H9 (cell line): Measurements from ENCODE around the gene MOBP. TPM values are rescaled to one million over a fixed set of nuclear protein-coding genes. Genes with fewer than 3 reads are reported as not detected.

Source experiments
- DNase-seq: peaks from one replicate; pipeline ENCODE4 v3.0.0-alpha.2; 2017
- H2AFZ ChIP-seq: one replicate; pipeline ENCODE4 v1.6.1; 2013; ENCODE audit warnings: mild to moderate bottlenecking, low read length, control low read depth, moderate library complexity
- H2AK5ac ChIP-seq: 2 replicates; pipeline ENCODE4 v1.6.1; 2013; ENCODE audit warnings: low read length, control low read depth, mixed read lengths; ENCODE audit not compliant: insufficient read length
- H2BK120ac ChIP-seq: one replicate; pipeline ENCODE4 v1.6.1; 2013; ENCODE audit warnings: low read depth, mild to moderate bottlenecking, low read length, control low read depth, inconsistent platforms; ENCODE audit not compliant: poor library complexity, severe bottlenecking
- H2BK12ac ChIP-seq: 2 replicates; pipeline ENCODE4 v1.6.1; 2013; ENCODE audit warnings: low read length, control low read depth, mixed read lengths, low read depth; ENCODE audit not compliant: insufficient read length
- H2BK15ac ChIP-seq: 2 replicates; pipeline ENCODE4 v1.6.1; 2013; ENCODE audit warnings: low read depth, low read length, control low read depth
- H2BK20ac ChIP-seq: one replicate; pipeline ENCODE4 v1.6.1; 2013; ENCODE audit warnings: low read depth, mild to moderate bottlenecking, low read length, control low read depth, inconsistent platforms; ENCODE audit not compliant: poor library complexity, severe bottlenecking
- H2BK5ac ChIP-seq: 2 replicates; pipeline ENCODE4 v1.6.1; 2013; ENCODE audit warnings: low read length, control low read depth, mixed read lengths; ENCODE audit not compliant: insufficient read length
- H3K14ac ChIP-seq: 2 replicates; pipeline ENCODE4 v1.6.1; 2013; ENCODE audit warnings: low read length, control low read depth; ENCODE audit not compliant: insufficient read depth
- H3K18ac ChIP-seq: 2 replicates; pipeline ENCODE4 v1.6.1; 2013; ENCODE audit warnings: low read depth, mild to moderate bottlenecking, mixed read lengths, low read length, control low read depth; ENCODE audit not compliant: insufficient read length
- H3K23ac ChIP-seq: 2 replicates; pipeline ENCODE4 v1.6.1; 2013; ENCODE audit warnings: low read length, control low read depth, mixed read lengths, low read depth; ENCODE audit not compliant: insufficient read length
- H3K23me2 ChIP-seq: 2 replicates; pipeline ENCODE4 v1.6.1; 2013; ENCODE audit warnings: low read depth, mild to moderate bottlenecking, mixed read lengths, low read length, control low read depth; ENCODE audit not compliant: insufficient read length, poor library complexity, severe bottlenecking
- H3K27ac ChIP-seq: 2 replicates; pipeline ENCODE4 v1.5.1; 2013; ENCODE audit warnings: low read length, control low read depth, mixed read lengths, low read depth; ENCODE audit not compliant: insufficient read length
- H3K27me3 ChIP-seq: 2 replicates; pipeline ENCODE4 v1.6.1; 2013; ENCODE audit warnings: low read length, control low read depth, inconsistent platforms; ENCODE audit not compliant: insufficient read depth
- H3K4ac ChIP-seq: 2 replicates; pipeline ENCODE4 v1.6.1; 2013; ENCODE audit warnings: low read depth, mild to moderate bottlenecking, control low read depth, inconsistent platforms, low read length, moderate library complexity
- H3K4me1 ChIP-seq: 2 replicates; pipeline ENCODE4 v1.6.1; 2013; ENCODE audit warnings: low read length, control low read depth, inconsistent platforms; ENCODE audit not compliant: insufficient read depth
- H3K4me2 ChIP-seq: 2 replicates; pipeline ENCODE4 v1.6.1; 2013; ENCODE audit warnings: low read length, control low read depth, mixed read lengths; ENCODE audit not compliant: insufficient read length, insufficient read depth
- H3K56ac ChIP-seq: 2 replicates; pipeline ENCODE4 v1.6.1; 2013; ENCODE audit warnings: low read depth, mild to moderate bottlenecking, mixed read lengths, low read length, control low read depth; ENCODE audit not compliant: insufficient read length
- H3K79me1 ChIP-seq: 2 replicates; pipeline ENCODE4 v1.6.1; 2013; ENCODE audit warnings: low read depth, mild to moderate bottlenecking, moderate library complexity, low read length, control low read depth, inconsistent platforms; ENCODE audit not compliant: insufficient read depth, poor library complexity, severe bottlenecking
- H3K79me2 ChIP-seq: 2 replicates; pipeline ENCODE4 v1.6.1; 2013; ENCODE audit warnings: low read length, control low read depth, inconsistent platforms; ENCODE audit not compliant: insufficient read depth
- H3K9ac ChIP-seq: 2 replicates; pipeline ENCODE4 v1.6.1; 2013; ENCODE audit warnings: low read length, control low read depth, mixed read lengths; ENCODE audit not compliant: insufficient read length; ENCODE audit errors: extremely low read depth
- H3K9me3 ChIP-seq: one replicate; pipeline ENCODE4 v1.6.1; 2013; ENCODE audit warnings: low read depth, low read length, inconsistent platforms; ENCODE audit not compliant: control insufficient read depth
- H3T11ph ChIP-seq: one replicate; pipeline ENCODE4 v1.6.1; 2013; ENCODE audit warnings: mild to moderate bottlenecking, low read length, control low read depth, inconsistent platforms
- H4K20me1 ChIP-seq: one replicate; pipeline ENCODE4 v1.6.1; 2013; ENCODE audit not compliant: control insufficient read depth, insufficient read length, insufficient read depth
- H4K5ac ChIP-seq: 2 replicates; pipeline ENCODE4 v1.6.1; 2013; ENCODE audit warnings: low read depth, mild to moderate bottlenecking, mixed read lengths, low read length, control low read depth; ENCODE audit not compliant: insufficient read length
- H4K8ac ChIP-seq: replicated peaks from 2 replicates; pipeline ENCODE4 v1.6.1; 2013; ENCODE audit warnings: low read length, control low read depth, mixed read lengths, low read depth; ENCODE audit not compliant: insufficient read length
- H4K91ac ChIP-seq: 2 replicates; pipeline ENCODE4 v1.6.1; 2013; ENCODE audit warnings: low read depth, mild to moderate bottlenecking, moderate library complexity, mixed read lengths, low read length, control low read depth; ENCODE audit not compliant: insufficient read length
- H3K27ac Mint-ChIP-seq, 3 experiments: 2 replicates in 2 of 3; 3 replicates in 1 of 3; pipeline ENCODE4 v1.8.0; 2020 to 2021; ENCODE audit warnings: mixed read lengths in 3 of 3, mild to moderate bottlenecking in 1 of 3, moderate library complexity in 1 of 3
- H3K27me3 Mint-ChIP-seq: 2 replicates; pipeline ENCODE4 v1.8.0; 2021; ENCODE audit warnings: low read depth, mild to moderate bottlenecking, moderate library complexity, mixed read lengths
- H3K36me3 Mint-ChIP-seq, 3 experiments: 2 replicates in 2 of 3; 3 replicates in 1 of 3; pipeline ENCODE4 v1.8.0; 2020 to 2021; ENCODE audit warnings: low read depth in 3 of 3, mixed read lengths in 3 of 3; ENCODE audit not compliant: insufficient read depth in 1 of 3
- H3K4me1 Mint-ChIP-seq, 2 experiments: 2 replicates each; pipeline ENCODE4 v1.8.0; 2020; ENCODE audit warnings: mixed read lengths in 2 of 2
- H3K4me3 Mint-ChIP-seq, 2 experiments: 2 replicates in 1 of 2; 3 replicates in 1 of 2; pipeline ENCODE4 v1.8.0; 2020 to 2021; ENCODE audit warnings: mild to moderate bottlenecking in 2 of 2, mixed read lengths in 2 of 2, moderate library complexity in 1 of 2
- H3K9me3 Mint-ChIP-seq, 2 experiments: 2 replicates in 1 of 2; 3 replicates in 1 of 2; pipeline ENCODE4 v1.8.0; 2020; ENCODE audit warnings: mild to moderate bottlenecking in 2 of 2, mixed read lengths in 2 of 2, moderate library complexity in 1 of 2
- CTCF ChIP-seq: fragments of 200-600 bp; sonication (generic); conservative IDR thresholded peaks from 3 replicates; pipeline ENCODE4 v1.8.0; 2021; ENCODE audit warnings: antibody characterized with exemption, mild to moderate bottlenecking
- WGBS: extraction: QIAGEN DNeasy Blood & Tissue Kit; methylation state at CpG from one replicate; pipeline ENCODE4 v1.1.7; 2013; ENCODE audit warnings: missing lambda C conversion rate, low lambda C conversion rate, mixed read lengths; ENCODE audit not compliant: insufficient read length; ENCODE audit errors: extremely low coverage; 5-methylcytosine and 5-hydroxymethylcytosine counted together
- total RNA-seq: library from RNA; stranded (reverse); gene quantifications from 2 replicates; pipeline ENCODE4 v1.2.1, GENCODE V29; 2021

The MOBP gene
- total RNA-seq, 1 experiment from 2014 or later, result not detected

GRCh38 chr3:39501968-39502837, 34.7 kb downstream of the MOBP start:
- H3K9me3 Mint-ChIP-seq, result no peaks in the 10 kb centered on the region; a peak in 1 of 5 replicates
- H3K14ac ChIP-seq, result no peak overlapping the region
- no peak for TF ChIP-seq CTCF
- H3K56ac ChIP-seq, result no peak overlapping the region
- H3K27ac Mint-ChIP-seq, result no peak overlapping the region
- no peak overlapping the region for H2BK20ac ChIP-seq
- H4K8ac ChIP-seq, result no peak overlapping the region
- H3K18ac ChIP-seq, result peak overlapping the region; percentile 57
- no peaks in the 10 kb centered on the region for H4K20me1 ChIP-seq
- H4K5ac ChIP-seq, result no peak overlapping the region
- no peak overlapping the region for H2BK12ac ChIP-seq
- no peaks in the 10 kb centered on the region for H3K9me3 ChIP-seq
- no peak overlapping the region for H2AK5ac ChIP-seq
- peaks cover 18% of the 10 kb centered on the region for H3K27me3 Mint-ChIP-seq
- H3K79me2 ChIP-seq, result no peaks in the 10 kb centered on the region
- H3K4me1 ChIP-seq, result peaks cover 8% of the 10 kb centered on the region
- H3K4ac ChIP-seq, result no peak overlapping the region
- no peak overlapping the region for H3K9ac ChIP-seq
- no peak overlapping the region for H2BK15ac ChIP-seq
- no peaks in the 10 kb centered on the region; a peak in 1 of 7 replicates for H3K36me3 Mint-ChIP-seq
- H2BK120ac ChIP-seq, result no peak overlapping the region
- H3K27me3 ChIP-seq, result peaks cover 11% of the 10 kb centered on the region
- no peak overlapping the region for H4K91ac ChIP-seq
- no peak overlapping the region for H3K4me2 ChIP-seq
- DNase-seq, result no peak
- no peak overlapping the region for H3K4me3 Mint-ChIP-seq
- H3K23ac ChIP-seq, result no peak overlapping the region
- peaks cover 4 to 5% of the 10 kb centered on the region in 2 experiments for H3K4me1 Mint-ChIP-seq
- H3K23me2 ChIP-seq, result no peaks in the 10 kb centered on the region
- WGBS, result no CpG with 5 or more reads among the region's 53 CpGs
- no peak overlapping the region for H3T11ph ChIP-seq
- no peak overlapping the region for H2BK5ac ChIP-seq
- no peaks in the 10 kb centered on the region for H3K79me1 ChIP-seq
- no peak overlapping the region for H2AFZ ChIP-seq
- H3K27ac ChIP-seq, result no peak overlapping the region
